ENCODE data around the gene RPL10A.

DNA sequence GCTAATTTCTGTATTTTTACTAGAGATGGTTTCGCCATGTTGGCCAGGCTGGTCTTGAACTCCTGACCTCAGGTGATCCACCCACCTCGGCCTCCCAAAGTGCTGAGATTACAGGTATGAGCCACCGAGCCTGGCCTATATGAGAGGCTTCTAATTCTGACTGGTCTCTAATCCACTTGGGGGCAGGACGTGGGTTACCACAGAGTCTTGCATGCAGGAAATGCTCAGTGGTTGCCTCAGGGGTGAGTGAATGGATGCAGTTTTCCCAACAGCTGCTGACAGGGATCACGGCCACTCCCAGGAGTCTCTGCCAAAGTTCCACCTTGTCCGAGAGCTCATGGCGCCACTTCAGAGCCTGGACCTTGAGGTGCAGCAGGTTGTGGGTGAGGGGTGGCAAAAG is 22.5 kb upstream of the RPL10A start:
- TF ChIP-seq POLR2A (IDR thresholded peaks at IDR 0.05), result no peak
- TF ChIP-seq CTCF (IDR thresholded peaks at IDR 0.05), result no peak
